Measurements from ENCODE around the gene RCL1.

- TF ChIP-seq, protein P1, sequence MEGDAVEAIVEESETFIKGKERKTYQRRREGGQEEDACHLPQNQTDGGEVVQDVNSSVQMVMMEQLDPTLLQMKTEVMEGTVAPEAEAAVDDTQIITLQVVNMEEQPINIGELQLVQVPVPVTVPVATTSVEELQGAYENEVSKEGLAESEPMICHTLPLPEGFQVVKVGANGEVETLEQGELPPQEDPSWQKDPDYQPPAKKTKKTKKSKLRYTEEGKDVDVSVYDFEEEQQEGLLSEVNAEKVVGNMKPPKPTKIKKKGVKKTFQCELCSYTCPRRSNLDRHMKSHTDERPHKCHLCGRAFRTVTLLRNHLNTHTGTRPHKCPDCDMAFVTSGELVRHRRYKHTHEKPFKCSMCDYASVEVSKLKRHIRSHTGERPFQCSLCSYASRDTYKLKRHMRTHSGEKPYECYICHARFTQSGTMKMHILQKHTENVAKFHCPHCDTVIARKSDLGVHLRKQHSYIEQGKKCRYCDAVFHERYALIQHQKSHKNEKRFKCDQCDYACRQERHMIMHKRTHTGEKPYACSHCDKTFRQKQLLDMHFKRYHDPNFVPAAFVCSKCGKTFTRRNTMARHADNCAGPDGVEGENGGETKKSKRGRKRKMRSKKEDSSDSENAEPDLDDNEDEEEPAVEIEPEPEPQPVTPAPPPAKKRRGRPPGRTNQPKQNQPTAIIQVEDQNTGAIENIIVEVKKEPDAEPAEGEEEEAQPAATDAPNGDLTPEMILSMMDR (IDR thresholded peaks at IDR 0.05) = peak; percentile 54 to 84 (median 60)
- TF ChIP-seq POLR2A (IDR thresholded peaks at IDR 0.05; ENCODE audit: low read depth) = no peak
- no peak for TF ChIP-seq EP300 (IDR thresholded peaks at IDR 0.05)
Observed at GRCh38 chr9:4796988-4797853, 4.5 kb downstream of the RCL1 start.
